Nephron (organoid): ENCODE measurements around the gene GAL3ST2.

ENCODE experiments used
- H3K27ac Mint-ChIP-seq, 3 experiments: 2 replicates each; pipeline ENCODE4 v1.8.0; 2020; ENCODE audit warnings: mixed read lengths in 3 of 3, mild to moderate bottlenecking in 2 of 3, moderate library complexity in 1 of 3
- H3K27me3 Mint-ChIP-seq: 2 replicates; pipeline ENCODE4 v1.8.0; 2021; ENCODE audit warnings: low read depth, mild to moderate bottlenecking, moderate library complexity, mixed read lengths
- H3K36me3 Mint-ChIP-seq: 2 replicates; pipeline ENCODE4 v1.8.0; 2020; ENCODE audit warnings: low read depth, mixed read lengths
- H3K4me1 Mint-ChIP-seq: 2 replicates; pipeline ENCODE4 v1.8.0; 2020; ENCODE audit warnings: mixed read lengths
- H3K4me3 Mint-ChIP-seq, 3 experiments: 2 replicates each; pipeline ENCODE4 v1.8.0; 2020; ENCODE audit warnings: mild to moderate bottlenecking in 3 of 3, mixed read lengths in 3 of 3, moderate library complexity in 2 of 3
- H3K9me3 Mint-ChIP-seq: 2 replicates; pipeline ENCODE4 v1.8.0; 2020; ENCODE audit warnings: mixed read lengths
- CTCF ChIP-seq, 3 experiments: fragments of 200-600 bp; sonication (generic); IDR thresholded peaks; one replicate each; pipeline ENCODE4 v1.5.0; 2021; ENCODE audit warnings: antibody characterized with exemption in 3 of 3; ENCODE audit not compliant: unreplicated experiment in 3 of 3

The GAL3ST2 gene

DNA sequence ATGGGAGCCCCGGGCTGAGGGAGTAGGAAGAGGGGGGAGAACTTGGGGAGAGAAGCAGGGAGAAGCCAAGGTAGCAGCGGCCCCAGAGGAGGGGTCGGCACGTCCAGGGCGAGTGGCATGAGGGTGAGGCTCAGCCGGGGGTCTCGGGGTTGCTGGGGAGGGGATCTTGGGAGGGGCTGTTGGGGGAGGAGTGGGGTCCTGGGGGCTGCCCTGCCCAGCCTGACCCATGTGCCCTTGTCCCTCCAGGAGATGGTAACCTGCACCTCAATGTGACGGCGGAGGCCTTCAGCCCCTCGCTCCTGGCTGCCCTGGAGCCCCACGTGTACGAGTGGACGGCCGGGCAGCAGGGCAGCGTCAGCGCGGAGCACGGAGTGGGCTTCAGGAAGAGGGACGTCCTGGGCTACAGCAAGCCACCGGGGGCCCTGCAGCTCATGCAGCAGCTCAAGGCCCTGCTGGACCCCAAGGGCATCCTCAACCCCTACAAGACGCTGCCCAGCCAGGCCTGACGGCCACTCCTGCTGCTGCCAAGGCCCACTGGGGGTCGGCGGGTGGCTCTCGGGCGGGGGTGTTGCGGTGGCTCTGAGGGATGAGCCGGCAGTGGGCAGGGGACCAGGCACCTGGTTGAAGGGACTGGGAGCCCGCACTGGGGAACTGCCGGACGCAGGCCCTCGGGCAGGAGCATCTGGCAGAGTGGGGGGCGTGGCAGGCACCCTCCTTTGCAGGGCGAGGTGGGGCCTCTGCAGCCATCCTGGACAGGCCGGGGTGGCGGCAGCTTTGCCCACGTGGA, 9.0 kb upstream of the GAL3ST2 start:
- peaks cover 28% of the 10 kb centered on the region for H3K4me1 Mint-ChIP-seq
- H3K36me3 Mint-ChIP-seq = peaks cover 2% of the 10 kb centered on the region
- no peak overlapping the region for H3K27ac Mint-ChIP-seq
- peaks cover under 1% of the 10 kb centered on the region for H3K27me3 Mint-ChIP-seq
- no peaks in the 10 kb centered on the region for H3K9me3 Mint-ChIP-seq
- no peak overlapping the region for H3K4me3 Mint-ChIP-seq
- no peak for TF ChIP-seq CTCF (IDR thresholded peaks at IDR 0.05; ENCODE audit: unreplicated experiment in 3 of 3)

GRCh38 chr2:241768251-241768711, 8.3 kb upstream of the GAL3ST2 start:
- Mint-ChIP-seq H3K9me3 (no peaks in the 10 kb centered on the region), H3K27ac (no peak overlapping the region), H3K4me1 (peaks cover 22% of the 10 kb centered on the region), H3K4me3 (no peak overlapping the region), H3K27me3 (no peaks in the 10 kb centered on the region), H3K36me3 (no peaks in the 10 kb centered on the region)
- TF ChIP-seq CTCF (IDR thresholded peaks at IDR 0.05; ENCODE audit: unreplicated experiment in 3 of 3) = no peak

- Mint-ChIP-seq H3K4me3 (no peak overlapping the region), H3K4me1 (peaks cover 21% of the 10 kb centered on the region), H3K9me3 (no peaks in the 10 kb centered on the region), H3K36me3 (no peaks in the 10 kb centered on the region), H3K27ac (no peak overlapping the region), H3K27me3 (no peaks in the 10 kb centered on the region)
- TF ChIP-seq CTCF (IDR thresholded peaks at IDR 0.05; ENCODE audit: unreplicated experiment in 3 of 3) = no peak
Observed at GRCh38 chr2:241768850-241769249, 7.8 kb upstream of the GAL3ST2 start.

- TF ChIP-seq CTCF (IDR thresholded peaks at IDR 0.05; ENCODE audit: unreplicated experiment in 3 of 3) = no peak
- H3K27me3 Mint-ChIP-seq = no peaks in the 10 kb centered on the region
- H3K36me3 Mint-ChIP-seq = no peaks in the 10 kb centered on the region
- no peaks in the 10 kb centered on the region for H3K9me3 Mint-ChIP-seq
- peaks cover 14% of the 10 kb centered on the region for H3K4me1 Mint-ChIP-seq
- no peak overlapping the region for H3K4me3 Mint-ChIP-seq
- H3K27ac Mint-ChIP-seq = no peak overlapping the region
Observed at GRCh38 chr2:241769819-241770184, 6.8 kb upstream of the GAL3ST2 start.

- Mint-ChIP-seq H3K4me1 (peaks cover 14% of the 10 kb centered on the region), H3K27me3 (no peaks in the 10 kb centered on the region), H3K36me3 (no peaks in the 10 kb centered on the region), H3K4me3 (no peak overlapping the region), H3K27ac (peak overlapping the region in 2 of 3 experiments; percentile 52 to 78), H3K9me3 (no peaks in the 10 kb centered on the region)
- TF ChIP-seq CTCF (IDR thresholded peaks at IDR 0.05; ENCODE audit: unreplicated experiment in 3 of 3) = no peak
Observed at GRCh38 chr2:241770185-241770935, 6.3 kb upstream of the GAL3ST2 start.
